GM12878 (cell line): Measurements from ENCODE around the gene SPTLC2. TPM values are rescaled to one million over a fixed set of nuclear protein-coding genes. Genes with fewer than 3 reads are reported as not detected.

ENCODE experiments used
- ATAC-seq: fragments of 200-7000 bp; cut with Tn5 transposase; 3 replicates; pipeline ENCODE4 v1.9.1; 2020; ENCODE audit warnings: mild to moderate bottlenecking, moderate library complexity
- BruUV-seq: library from RNA; stranded (reverse); fragments of 400-500 nt; replicated peaks from 2 replicates; lab custom pipeline; 2021; lab: Mats Ljungman, UMichigan
- CTCF ChIA-PET: fragments of 300-600 bp; sonication (Branson Sonifier 250); formaldehyde crosslinking; extraction: SDS; loops from one replicate; lab custom pipeline; 2021; ENCODE audit warnings: inconsistent platforms; lab: Yijun Ruan, JAX
- POLR2A ChIA-PET: fragments of 350-600 bp; formaldehyde crosslinking; extraction: SDS; loops from one replicate; lab custom pipeline; 2021; ENCODE audit warnings: inconsistent platforms; lab: Charles Lee
- RAD21 ChIA-PET: fragments of 300-600 bp; sonication (Branson Sonifier 250); formaldehyde crosslinking; loops from one replicate; lab custom pipeline; 2023; ENCODE audit warnings: antibody characterized with exemption; ENCODE audit not compliant: unreplicated experiment; lab: Charles Lee
- SMC1A ChIA-PET: fragments of 300-600 bp; sonication (Branson Sonifier 250); formaldehyde crosslinking; loops from one replicate; lab custom pipeline; 2023; ENCODE audit not compliant: unreplicated experiment, uncharacterized antibody; lab: Charles Lee
- DNase-seq: peaks from one replicate; pipeline ENCODE4 v3.0.0-alpha.2; 2011; ENCODE audit warnings: low read depth, low spot score
- FAIRE-seq: peaks from 3 replicates; lab custom pipeline; 2011; peaks lifted over from hg19 to GRCh38; lab: Jason Lieb, UNC
- H2AFZ ChIP-seq: 2 replicates; pipeline ENCODE4 v1.6.0; 2011; ENCODE audit warnings: low read depth, low read length, control low read depth; ENCODE audit not compliant: control insufficient read depth
- H3K27ac ChIP-seq: 2 replicates; pipeline ENCODE4 v1.5.1; 2011; ENCODE audit warnings: control low read depth; ENCODE audit not compliant: control insufficient read depth, insufficient read depth
- H3K27me3 ChIP-seq, 2 experiments: replicated peaks in 1 of 2; 2 replicates each; pipeline versions ENCODE4 v1.6.0 to v1.6.1; 2011; ENCODE audit warnings: low read length in 1 of 2; ENCODE audit not compliant: control insufficient read depth in 2 of 2, insufficient read depth in 2 of 2
- H3K36me3 ChIP-seq, 2 experiments: 2 replicates each; pipeline ENCODE4 v1.5.1; 2011; ENCODE audit warnings: low read length in 1 of 2; ENCODE audit not compliant: control insufficient read depth in 2 of 2, insufficient read depth in 2 of 2
- H3K4me1 ChIP-seq: 2 replicates; pipeline ENCODE4 v1.6.1; 2011; ENCODE audit warnings: mild to moderate bottlenecking, low read length, moderate library complexity, mixed read lengths; ENCODE audit not compliant: control insufficient read depth, insufficient read depth
- H3K4me2 ChIP-seq: 2 replicates; pipeline ENCODE4 v1.6.0; 2011; ENCODE audit warnings: control low read depth; ENCODE audit not compliant: control insufficient read depth, insufficient read depth
- H3K4me3 ChIP-seq: fragments of 200-600 bp; sonication (generic); 2 replicates; pipeline ENCODE4 v1.5.1; 2016
- H3K79me2 ChIP-seq: 2 replicates; pipeline ENCODE4 v1.6.0; 2011; ENCODE audit warnings: low read length; ENCODE audit not compliant: control insufficient read depth, insufficient read depth
- H3K9ac ChIP-seq: 2 replicates; pipeline ENCODE4 v1.8.0; 2011; ENCODE audit warnings: low read length, control low read depth, mixed read lengths; ENCODE audit not compliant: control insufficient read depth, insufficient read depth
- H3K9me3 ChIP-seq: replicated peaks from 3 replicates; pipeline ENCODE4 v1.5.1; 2011; ENCODE audit warnings: mild to moderate bottlenecking, low read length; ENCODE audit not compliant: control insufficient read depth, insufficient read depth
- H4K20me1 ChIP-seq: 2 replicates; pipeline ENCODE4 v1.6.0; 2011; ENCODE audit not compliant: control insufficient read depth, insufficient read depth
- BRCA1 ChIP-seq: IDR thresholded peaks from 2 replicates; pipeline ENCODE4 v1.6.1; 2011; ENCODE audit warnings: low read depth, low read length, improper control_type of control experiment
- EGR1 ChIP-seq, 2 experiments: IDR thresholded peaks; 1 replicate in 1 of 2; 2 replicates in 1 of 2; pipeline ENCODE4 v1.6.1; 2011 to 2012; ENCODE audit warnings: low read depth in 2 of 2, low read length in 2 of 2, borderline replicate concordance in 1 of 2, mild to moderate bottlenecking in 1 of 2, moderate library complexity in 1 of 2
- FOXM1 ChIP-seq: IDR thresholded peaks from 2 replicates; pipeline ENCODE4 v1.6.1; 2012; ENCODE audit warnings: low read depth, mild to moderate bottlenecking, inconsistent platforms, low read length, moderate library complexity
- HDGF ChIP-seq: fragments of 450-650 bp; IDR thresholded peaks from 2 replicates; pipeline ENCODE4 v1.6.1; 2016; ENCODE audit warnings: antibody characterized with exemption
- IRF4 ChIP-seq: IDR thresholded peaks from 2 replicates; pipeline ENCODE4 v1.6.1; 2011; ENCODE audit warnings: low read depth, low read length
- KAT2A ChIP-seq: conservative IDR thresholded peaks from 2 replicates; pipeline ENCODE4 v1.6.1; 2011; ENCODE audit warnings: low read depth, low read length; ENCODE audit not compliant: control insufficient read depth
- MTA2 ChIP-seq: fragments of 450-650 bp; IDR thresholded peaks from 2 replicates; pipeline ENCODE4 v1.6.1; 2016; ENCODE audit warnings: low read depth, mild to moderate bottlenecking, moderate library complexity
- NKRF ChIP-seq: fragments of 450-650 bp; conservative IDR thresholded peaks from 2 replicates; pipeline ENCODE4 v1.6.1; 2017; ENCODE audit warnings: mild to moderate bottlenecking, moderate library complexity
- NR2F1 ChIP-seq: fragments of 450-650 bp; conservative IDR thresholded peaks from 2 replicates; pipeline ENCODE4 v1.6.1; 2017; ENCODE audit warnings: mild to moderate bottlenecking
- PAX8 ChIP-seq: fragments of 450-650 bp; IDR thresholded peaks from 2 replicates; pipeline ENCODE4 v1.6.1; 2017; ENCODE audit warnings: mild to moderate bottlenecking, moderate library complexity
- SPI1 ChIP-seq: IDR thresholded peaks from 2 replicates; pipeline ENCODE4 v1.6.1; 2011; ENCODE audit warnings: low read depth, mild to moderate bottlenecking, low read length, moderate library complexity, borderline replicate concordance; ENCODE audit not compliant: insufficient read depth
- TBL1XR1 ChIP-seq: IDR thresholded peaks from 2 replicates; pipeline ENCODE4 v1.6.1; 2012; ENCODE audit warnings: low read depth, low read length, improper control_type of control experiment
- ZZZ3 ChIP-seq: IDR thresholded peaks from 2 replicates; pipeline ENCODE4 v1.6.1; 2011; ENCODE audit warnings: low read depth; ENCODE audit not compliant: control insufficient read depth, insufficient read length
- WGBS: methylation state at CpG from one replicate; pipeline ENCODE4 v1.1.6; 2016; ENCODE audit warnings: low lambda C conversion rate; ENCODE audit not compliant: insufficient replicate concordance, insufficient coverage; ENCODE audit errors: missing lambda C conversion rate; 5-methylcytosine and 5-hydroxymethylcytosine counted together
- in situ Hi-C: fragments of 300-500 bp; cut with MboI; formaldehyde crosslinking; loops from 9 replicates; pipeline ENCODE4 v1.14.3; 2018; ENCODE audit warnings: mixed read lengths
- intact Hi-C: fragments of 100-400 bp; cut with micrococcal nuclease; formaldehyde crosslinking; loops from one replicate; pipeline ENCODE4 v1.14.2; 2022; ENCODE audit not compliant: unreplicated experiment
- polyA plus RNA-seq, 11 experiments: library from polyadenylated mRNA; depleted of rRNA in 4 of 11; unstranded in 6 of 11; stranded (reverse) in 5 of 11; fragments of >200 nt; fragmentation: Nextera tagmentation in 4 of 11; fragmentation: Illumina TruSeq in 1 of 11; extraction: Ambion mirVana in 4 of 11; extraction: Trizol in 1 of 11; gene quantifications; 1 replicate in 1 of 11; 2 replicates in 10 of 11; pipeline versions ENCODE4 v1.2.1 to v1.2.3, GENCODE V29; 2011 to 2016; ENCODE audit warnings: inconsistent platforms in 2 of 11, missing spikeins in 2 of 11, low read depth in 1 of 11
- total RNA-seq, 4 experiments: library from RNA; depleted of rRNA in 3 of 4; stranded (reverse); fragments of >200 nt in 3 of 4; fragmentation: Illumina TruSeq in 1 of 4; extraction: Trizol in 1 of 4; gene quantifications; 2 replicates each; pipeline versions ENCODE4 v1.2.1 to v1.2.3, GENCODE V29; 2013 to 2021
- TF ChIP-seq, protein P1 (sequence below): fragments of 450-650 bp; formaldehyde crosslinking; IDR thresholded peaks from 2 replicates; pipeline ENCODE4 v1.4.0; 2020; ENCODE audit warnings: mild to moderate bottlenecking, moderate library complexity
- TF ChIP-seq, protein P2 (sequence below): fragments of 450-650 bp; IDR thresholded peaks from 2 replicates; pipeline ENCODE4 v1.6.1; 2016; ENCODE audit warnings: mild to moderate bottlenecking
- TF ChIP-seq, protein P3 (sequence below): IDR thresholded peaks from 2 replicates; pipeline ENCODE4 v1.6.1; 2012; ENCODE audit warnings: low read length, inconsistent platforms

The SPTLC2 gene
- total and polyA plus RNA-seq, 10 of the 15 experiments (the other 5 are each of a cell fraction or from before 2014, with no cell fraction given) = 6.9 to 35.1 (median 19.7) TPM

DNA sequence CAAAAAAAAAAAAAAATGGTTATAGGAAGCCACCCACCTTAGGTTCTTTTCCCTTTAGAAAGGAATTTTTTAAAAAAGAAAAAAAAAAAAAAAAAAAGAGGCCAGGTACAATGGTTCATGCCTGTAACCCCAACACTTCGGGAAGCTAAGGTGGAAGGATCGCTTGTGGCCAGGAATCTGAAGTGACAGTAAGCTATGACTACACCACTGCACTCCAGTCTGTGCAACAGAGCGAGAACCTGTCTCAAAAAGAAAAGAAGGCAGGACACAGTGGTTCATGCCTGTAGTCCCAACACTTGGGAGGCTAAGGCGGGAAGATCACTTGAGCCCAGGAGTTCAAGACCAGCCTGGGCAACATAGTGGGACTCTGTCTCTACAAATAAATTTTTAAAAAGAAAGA is 36.0 kb downstream of the SPTLC2 start:
- no peak overlapping the region for H2AFZ ChIP-seq
- H3K79me2 ChIP-seq = peaks cover 5% of the 10 kb centered on the region
- H3K9ac ChIP-seq = no peak overlapping the region
- CTCF ChIA-PET = interaction anchor here (0.8 to 2.1 kb wide), 6 partner anchors 8 to 121 kb away, joined by 3 to 7 read pairs (median 5); no protein-coding TSS in a partner anchor
- H3K27me3 ChIP-seq = no peaks in the 10 kb centered on the region
- BruUV-seq = no TSS peak
- H3K4me2 ChIP-seq = peak overlapping the region; percentile 45; the same call in 1 of the 2 replicates
- intact Hi-C loops = no loop called here
- in situ Hi-C loops = no loop called here
- 72% methylated on average over 4 of the region's 4 CpGs for WGBS
- 0 out of 2 replicates have a peak overlapping the region, but pooled peaks have one; percentile 6 for H3K27ac ChIP-seq
- peaks cover under 1 to 3% of the 10 kb centered on the region in 2 experiments; a peak in 3 of 4 replicates for H3K36me3 ChIP-seq
- POLR2A ChIA-PET = interaction anchor here (0.6 to 1.4 kb wide), 3 partner anchors 10 to 160 kb away, joined by 3 to 7 read pairs (median 4); no protein-coding TSS in a partner anchor
- H3K9me3 ChIP-seq = no peaks in the 10 kb centered on the region
- RAD21 ChIA-PET = interaction anchor here (0.6 to 1.9 kb wide), 4 partner anchors 9 to 460 kb away, joined by 3 to 6 read pairs (median 3); no protein-coding TSS in a partner anchor
- peaks cover 4% of the 10 kb centered on the region for H3K4me1 ChIP-seq
- DNase-seq (no peak), ATAC-seq (peak; percentile 36), FAIRE-seq (no peak)
- no peak overlapping the region for H3K4me3 ChIP-seq
- SMC1A ChIA-PET = interaction anchor here (1.0 to 2.8 kb wide), 8 partner anchors 10 to 37 kb away, joined by 3 to 33 read pairs (median 6); no protein-coding TSS in a partner anchor
- H4K20me1 ChIP-seq = no peaks in the 10 kb centered on the region; the same call in 1 of the 2 replicates
- TF ChIP-seq KAT2A (no peak), HDGF (no peak), NKRF (no peak), TBL1XR1 (no peak), PAX8 (no peak), IRF4 (no peak), SPI1 (no peak), NR2F1 (no peak), ZZZ3 (no peak), BRCA1 (no peak), FOXM1 (no peak), EGR1 (IDR thresholded peaks at IDR 0.05; ENCODE audit: borderline replicate concordance in 1 of 2, low read depth in 2 of 2, low read length in 2 of 2) (no peak), MTA2 (no peak)
- TF ChIP-seq, protein P1, sequence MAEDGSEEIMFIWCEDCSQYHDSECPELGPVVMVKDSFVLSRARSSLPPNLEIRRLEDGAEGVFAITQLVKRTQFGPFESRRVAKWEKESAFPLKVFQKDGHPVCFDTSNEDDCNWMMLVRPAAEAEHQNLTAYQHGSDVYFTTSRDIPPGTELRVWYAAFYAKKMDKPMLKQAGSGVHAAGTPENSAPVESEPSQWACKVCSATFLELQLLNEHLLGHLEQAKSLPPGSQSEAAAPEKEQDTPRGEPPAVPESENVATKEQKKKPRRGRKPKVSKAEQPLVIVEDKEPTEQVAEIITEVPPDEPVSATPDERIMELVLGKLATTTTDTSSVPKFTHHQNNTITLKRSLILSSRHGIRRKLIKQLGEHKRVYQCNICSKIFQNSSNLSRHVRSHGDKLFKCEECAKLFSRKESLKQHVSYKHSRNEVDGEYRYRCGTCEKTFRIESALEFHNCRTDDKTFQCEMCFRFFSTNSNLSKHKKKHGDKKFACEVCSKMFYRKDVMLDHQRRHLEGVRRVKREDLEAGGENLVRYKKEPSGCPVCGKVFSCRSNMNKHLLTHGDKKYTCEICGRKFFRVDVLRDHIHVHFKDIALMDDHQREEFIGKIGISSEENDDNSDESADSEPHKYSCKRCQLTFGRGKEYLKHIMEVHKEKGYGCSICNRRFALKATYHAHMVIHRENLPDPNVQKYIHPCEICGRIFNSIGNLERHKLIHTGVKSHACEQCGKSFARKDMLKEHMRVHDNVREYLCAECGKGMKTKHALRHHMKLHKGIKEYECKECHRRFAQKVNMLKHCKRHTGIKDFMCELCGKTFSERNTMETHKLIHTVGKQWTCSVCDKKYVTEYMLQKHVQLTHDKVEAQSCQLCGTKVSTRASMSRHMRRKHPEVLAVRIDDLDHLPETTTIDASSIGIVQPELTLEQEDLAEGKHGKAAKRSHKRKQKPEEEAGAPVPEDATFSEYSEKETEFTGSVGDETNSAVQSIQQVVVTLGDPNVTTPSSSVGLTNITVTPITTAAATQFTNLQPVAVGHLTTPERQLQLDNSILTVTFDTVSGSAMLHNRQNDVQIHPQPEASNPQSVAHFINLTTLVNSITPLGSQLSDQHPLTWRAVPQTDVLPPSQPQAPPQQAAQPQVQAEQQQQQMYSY (CRISPR knock-in tag) = no peak
- TF ChIP-seq, protein P2, sequence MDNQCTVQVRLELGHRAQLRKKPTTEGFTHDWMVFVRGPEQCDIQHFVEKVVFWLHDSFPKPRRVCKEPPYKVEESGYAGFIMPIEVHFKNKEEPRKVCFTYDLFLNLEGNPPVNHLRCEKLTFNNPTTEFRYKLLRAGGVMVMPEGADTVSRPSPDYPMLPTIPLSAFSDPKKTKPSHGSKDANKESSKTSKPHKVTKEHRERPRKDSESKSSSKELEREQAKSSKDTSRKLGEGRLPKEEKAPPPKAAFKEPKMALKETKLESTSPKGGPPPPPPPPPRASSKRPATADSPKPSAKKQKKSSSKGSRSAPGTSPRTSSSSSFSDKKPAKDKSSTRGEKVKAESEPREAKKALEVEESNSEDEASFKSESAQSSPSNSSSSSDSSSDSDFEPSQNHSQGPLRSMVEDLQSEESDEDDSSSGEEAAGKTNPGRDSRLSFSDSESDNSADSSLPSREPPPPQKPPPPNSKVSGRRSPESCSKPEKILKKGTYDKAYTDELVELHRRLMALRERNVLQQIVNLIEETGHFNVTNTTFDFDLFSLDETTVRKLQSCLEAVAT = no peak
- TF ChIP-seq, protein P3, sequence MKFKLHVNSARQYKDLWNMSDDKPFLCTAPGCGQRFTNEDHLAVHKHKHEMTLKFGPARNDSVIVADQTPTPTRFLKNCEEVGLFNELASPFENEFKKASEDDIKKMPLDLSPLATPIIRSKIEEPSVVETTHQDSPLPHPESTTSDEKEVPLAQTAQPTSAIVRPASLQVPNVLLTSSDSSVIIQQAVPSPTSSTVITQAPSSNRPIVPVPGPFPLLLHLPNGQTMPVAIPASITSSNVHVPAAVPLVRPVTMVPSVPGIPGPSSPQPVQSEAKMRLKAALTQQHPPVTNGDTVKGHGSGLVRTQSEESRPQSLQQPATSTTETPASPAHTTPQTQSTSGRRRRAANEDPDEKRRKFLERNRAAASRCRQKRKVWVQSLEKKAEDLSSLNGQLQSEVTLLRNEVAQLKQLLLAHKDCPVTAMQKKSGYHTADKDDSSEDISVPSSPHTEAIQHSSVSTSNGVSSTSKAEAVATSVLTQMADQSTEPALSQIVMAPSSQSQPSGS = no peak
